ENCODE results near the gene CYP4F11.
"Not testable (repeated sequence)": the region's sequence is repeated elsewhere in the genome, so short reads cannot be mapped to it uniquely, and the experiment has no call there.

CYP4F11 gene

GRCh38 chr19:15897026-15897737 lies 37.1 kb downstream of the CYP4F11 start:
- TF ChIP-seq, protein P1, sequence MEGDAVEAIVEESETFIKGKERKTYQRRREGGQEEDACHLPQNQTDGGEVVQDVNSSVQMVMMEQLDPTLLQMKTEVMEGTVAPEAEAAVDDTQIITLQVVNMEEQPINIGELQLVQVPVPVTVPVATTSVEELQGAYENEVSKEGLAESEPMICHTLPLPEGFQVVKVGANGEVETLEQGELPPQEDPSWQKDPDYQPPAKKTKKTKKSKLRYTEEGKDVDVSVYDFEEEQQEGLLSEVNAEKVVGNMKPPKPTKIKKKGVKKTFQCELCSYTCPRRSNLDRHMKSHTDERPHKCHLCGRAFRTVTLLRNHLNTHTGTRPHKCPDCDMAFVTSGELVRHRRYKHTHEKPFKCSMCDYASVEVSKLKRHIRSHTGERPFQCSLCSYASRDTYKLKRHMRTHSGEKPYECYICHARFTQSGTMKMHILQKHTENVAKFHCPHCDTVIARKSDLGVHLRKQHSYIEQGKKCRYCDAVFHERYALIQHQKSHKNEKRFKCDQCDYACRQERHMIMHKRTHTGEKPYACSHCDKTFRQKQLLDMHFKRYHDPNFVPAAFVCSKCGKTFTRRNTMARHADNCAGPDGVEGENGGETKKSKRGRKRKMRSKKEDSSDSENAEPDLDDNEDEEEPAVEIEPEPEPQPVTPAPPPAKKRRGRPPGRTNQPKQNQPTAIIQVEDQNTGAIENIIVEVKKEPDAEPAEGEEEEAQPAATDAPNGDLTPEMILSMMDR (IDR thresholded peaks at IDR 0.05; ENCODE audit: control insufficient read depth, insufficient read depth, low read depth, low read length, missing control alignments): no peak
- no peak for DNase-seq (ENCODE audit: low read depth)
- no peak overlapping the region for H3K4me3 ChIP-seq (ENCODE audit: control insufficient read depth, low read depth, low read length)

GRCh38 chr19:15895876-15896430 lies 38.4 kb downstream of the CYP4F11 start:
- no peak overlapping the region for H3K4me3 ChIP-seq (ENCODE audit: control insufficient read depth, low read depth, low read length)
- TF ChIP-seq, protein P1 (IDR thresholded peaks at IDR 0.05; ENCODE audit: control insufficient read depth, insufficient read depth, low read depth, low read length, missing control alignments): no peak
- DNase-seq (ENCODE audit: low read depth): no peak

GRCh38 chr19:15894359-15894758 lies 40.0 kb downstream of the CYP4F11 start:
- DNase-seq (ENCODE audit: low read depth): no peak
- no peak overlapping the region for H3K4me3 ChIP-seq (ENCODE audit: control insufficient read depth, low read depth, low read length)
- TF ChIP-seq, protein P1 (IDR thresholded peaks at IDR 0.05; ENCODE audit: control insufficient read depth, insufficient read depth, low read depth, low read length, missing control alignments): no peak

- TF ChIP-seq, protein P1 (IDR thresholded peaks at IDR 0.05; ENCODE audit: control insufficient read depth, insufficient read depth, low read depth, low read length, missing control alignments): no peak
- no peak overlapping the region for H3K4me3 ChIP-seq (ENCODE audit: control insufficient read depth, low read depth, low read length)
- no peak for DNase-seq (ENCODE audit: low read depth)
Observed at GRCh38 chr19:15893477-15893876, 40.9 kb downstream of the CYP4F11 start.

DNA sequence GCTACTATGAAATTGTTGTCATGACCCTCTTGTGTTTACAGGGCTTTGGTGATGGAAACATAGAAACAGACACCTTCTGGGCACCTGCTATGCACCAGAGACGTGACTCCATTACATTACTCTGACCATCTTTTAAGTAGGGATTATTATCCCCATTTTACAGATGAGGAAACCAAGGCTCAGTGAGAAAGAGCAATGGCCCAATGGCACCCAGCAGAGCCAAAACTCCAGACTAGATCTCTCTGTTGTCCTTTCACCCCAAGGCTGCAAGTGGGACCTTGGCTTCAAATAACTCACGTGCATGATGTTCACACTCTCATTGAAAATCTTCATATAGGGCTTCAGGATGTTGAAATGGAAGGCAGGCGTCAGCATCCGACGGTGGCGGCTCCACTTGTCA lies 42.3 kb downstream of the CYP4F11 start:
- TF ChIP-seq, protein P1 (IDR thresholded peaks at IDR 0.05; ENCODE audit: control insufficient read depth, insufficient read depth, low read depth, low read length, missing control alignments): no peak
- H3K4me3 ChIP-seq (ENCODE audit: control insufficient read depth, low read depth, low read length): no peak overlapping the region
- DNase-seq (ENCODE audit: low read depth): no peak

DNA sequence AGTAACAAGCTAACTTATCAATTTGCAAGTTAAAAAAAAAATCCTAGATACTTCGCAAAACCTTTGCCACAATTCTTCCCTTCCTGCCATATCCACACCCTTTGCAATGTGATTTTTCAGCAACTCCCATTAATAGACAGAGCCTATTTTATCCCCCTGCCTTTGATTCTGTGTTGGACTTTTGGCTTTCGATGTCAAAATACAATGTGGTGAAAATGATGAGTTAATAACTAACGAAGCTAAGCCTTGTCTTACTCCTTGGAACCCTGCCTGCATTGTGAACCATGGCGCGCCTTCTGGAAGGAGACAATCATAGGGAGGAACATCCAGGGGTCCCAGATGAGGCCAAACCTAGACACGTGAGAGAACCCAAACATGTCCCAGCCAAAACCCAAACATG lies 42.9 kb downstream of the CYP4F11 start:
- TF ChIP-seq, protein P1 (IDR thresholded peaks at IDR 0.05; ENCODE audit: control insufficient read depth, insufficient read depth, low read depth, low read length, missing control alignments): no peak
- H3K4me3 ChIP-seq (ENCODE audit: control insufficient read depth, low read depth, low read length): no peak overlapping the region
- DNase-seq (ENCODE audit: low read depth): no peak

- H3K4me3 ChIP-seq (ENCODE audit: control insufficient read depth, low read depth, low read length); DNase-seq (ENCODE audit: low read depth): not testable (repeated sequence)
Observed at GRCh38 chr19:15889339-15889738, 45.0 kb downstream of the CYP4F11 start.
